Inflammatory macrophage treated with lipopolysaccharide for 4 hours (primary cell): ENCODE results near the gene SHC1.
A peak's percentile ranks its signal among the peaks of the same experiment; 100 is the strongest.

Source experiments
- DNase-seq: peaks from one replicate; pipeline ENCODE4 v3.0.0-alpha.2; 2020

SHC1 gene

DNA sequence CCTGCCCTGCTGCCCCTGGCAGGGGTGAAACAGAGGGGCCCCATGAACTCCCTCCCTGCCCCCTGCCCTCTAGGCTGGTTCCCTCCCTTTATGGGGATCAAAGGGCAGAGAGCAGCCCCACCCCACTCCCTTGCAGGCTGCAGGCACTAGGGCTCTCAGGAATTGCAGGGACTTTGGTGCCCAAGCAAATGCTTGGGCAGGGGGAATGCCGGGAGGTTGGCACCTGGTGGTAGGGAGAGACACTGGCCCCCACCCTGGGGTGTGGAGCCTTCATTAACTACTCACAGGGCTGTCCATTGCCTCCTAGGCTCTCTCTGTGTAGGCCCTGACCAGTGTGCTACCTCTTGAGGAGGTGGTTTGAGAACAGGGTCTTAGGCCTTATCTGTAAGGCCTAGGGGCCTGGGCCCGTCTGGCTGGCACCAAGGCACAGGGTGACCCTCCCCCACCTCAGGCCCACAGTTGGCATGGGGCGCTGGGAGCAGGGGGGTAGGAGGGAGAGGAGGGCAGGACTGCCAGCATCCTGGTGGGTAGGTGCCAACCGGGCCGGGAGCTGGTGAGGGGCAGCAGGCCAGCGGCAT, 36.8 kb upstream of the SHC1 start:
- DNase-seq, result no peak

DNA sequence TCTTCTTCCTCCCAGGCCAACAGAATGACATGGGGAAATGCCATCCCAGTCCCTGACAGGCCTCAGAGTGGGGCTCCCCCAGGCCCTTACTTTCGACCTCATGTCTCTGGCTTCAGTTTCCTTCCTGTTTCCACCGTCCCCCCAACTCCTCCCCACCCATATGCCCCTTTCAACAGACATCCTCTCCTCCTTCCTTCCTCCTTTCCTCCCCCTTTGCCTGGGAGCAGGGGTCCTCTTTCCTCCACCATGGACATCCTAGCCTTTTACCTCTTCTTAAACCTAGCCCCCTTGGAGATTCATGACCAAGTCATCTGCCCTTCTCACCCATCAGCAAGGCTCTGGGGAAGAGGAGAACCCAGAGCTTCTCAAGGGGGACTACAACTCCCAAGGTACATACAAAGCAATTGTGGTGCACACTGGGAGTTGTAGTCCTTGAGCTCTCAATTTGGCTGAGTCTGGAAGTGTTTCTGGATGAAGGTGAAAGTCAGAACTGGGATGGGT, 36.1 kb upstream of the SHC1 start:
- peak; percentile 81 for DNase-seq

DNA sequence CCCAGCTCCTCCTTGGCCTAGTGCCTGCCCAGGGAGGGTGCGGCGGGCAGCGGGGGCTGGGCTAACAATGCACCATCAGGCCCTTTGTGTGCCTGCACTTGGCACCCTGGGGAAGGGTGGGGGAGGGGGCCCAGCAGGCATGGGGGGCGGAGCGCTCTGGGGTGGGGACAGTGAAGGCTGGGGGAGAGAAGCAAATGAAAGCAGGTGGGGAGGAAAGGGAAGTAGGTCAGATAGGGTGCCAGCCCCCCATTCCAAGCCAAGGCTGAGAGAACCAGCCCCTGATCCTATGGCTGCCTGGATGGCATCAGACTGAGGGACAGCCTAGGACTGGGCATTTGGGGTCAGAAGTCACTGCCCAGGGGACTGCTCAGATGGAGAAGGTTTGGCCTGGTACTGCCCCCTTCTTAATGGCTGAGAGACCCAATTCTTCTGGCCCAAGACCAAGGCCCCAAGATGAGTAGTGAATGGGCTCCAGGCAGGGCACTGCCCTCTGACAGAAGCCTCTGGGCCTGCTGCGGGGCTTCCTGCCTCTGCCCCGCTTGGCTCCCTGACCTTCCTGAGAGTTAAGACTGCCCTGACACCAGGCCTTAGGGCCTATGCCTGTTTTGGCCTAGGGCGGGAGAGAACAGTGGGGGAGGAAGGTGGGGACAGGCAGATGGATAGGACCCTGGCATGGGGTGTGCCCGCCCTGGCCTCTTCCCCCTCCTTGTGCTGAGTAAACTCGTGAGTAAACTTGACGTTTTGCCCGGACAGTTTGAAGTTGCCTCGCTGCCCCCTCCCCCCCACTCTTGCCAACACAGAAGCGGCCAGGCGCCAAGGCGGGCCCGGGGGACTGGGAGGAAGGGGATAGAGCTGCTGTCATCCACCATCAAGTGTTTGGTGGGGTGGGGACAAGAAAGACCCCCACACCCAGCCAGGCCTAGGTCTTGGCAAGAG, 34.8 kb upstream of the SHC1 start:
- peak; percentile 33 for DNase-seq

DNA sequence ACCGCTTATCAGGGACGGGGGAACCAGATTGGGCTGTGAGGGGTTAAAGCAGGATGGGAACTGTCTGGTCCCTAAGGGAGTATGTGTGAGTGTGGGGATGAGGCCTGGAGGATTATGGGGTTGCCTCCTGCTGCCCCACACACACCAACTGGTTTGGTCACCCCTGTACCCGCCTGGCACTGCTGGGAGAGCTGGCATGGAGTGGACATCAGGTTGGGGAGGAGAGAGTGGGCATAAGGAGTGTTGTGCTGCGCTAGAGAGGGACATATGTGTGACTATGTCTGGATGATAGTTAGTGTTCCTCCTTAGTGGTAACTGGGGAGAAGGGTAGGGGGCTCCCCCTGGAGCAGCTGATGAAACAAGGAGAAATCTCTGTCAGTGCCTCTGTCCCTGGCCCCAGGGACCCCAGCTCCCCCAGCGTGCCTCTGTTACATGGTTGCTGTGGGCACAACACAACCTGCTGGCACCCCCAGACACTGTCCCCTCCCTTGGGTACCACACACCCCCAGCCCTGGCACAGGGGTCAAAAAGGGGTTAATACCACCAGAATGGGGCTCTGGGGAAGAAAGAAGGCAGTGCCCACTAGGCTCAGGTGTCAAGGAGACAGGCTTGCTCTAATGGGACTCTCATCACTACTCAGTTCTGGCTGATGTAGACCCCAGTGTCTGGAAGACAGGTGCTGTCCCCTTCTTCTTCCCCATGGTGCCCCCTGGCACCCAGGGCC, 34.0 kb upstream of the SHC1 start:
- DNase-seq, result no peak

DNA sequence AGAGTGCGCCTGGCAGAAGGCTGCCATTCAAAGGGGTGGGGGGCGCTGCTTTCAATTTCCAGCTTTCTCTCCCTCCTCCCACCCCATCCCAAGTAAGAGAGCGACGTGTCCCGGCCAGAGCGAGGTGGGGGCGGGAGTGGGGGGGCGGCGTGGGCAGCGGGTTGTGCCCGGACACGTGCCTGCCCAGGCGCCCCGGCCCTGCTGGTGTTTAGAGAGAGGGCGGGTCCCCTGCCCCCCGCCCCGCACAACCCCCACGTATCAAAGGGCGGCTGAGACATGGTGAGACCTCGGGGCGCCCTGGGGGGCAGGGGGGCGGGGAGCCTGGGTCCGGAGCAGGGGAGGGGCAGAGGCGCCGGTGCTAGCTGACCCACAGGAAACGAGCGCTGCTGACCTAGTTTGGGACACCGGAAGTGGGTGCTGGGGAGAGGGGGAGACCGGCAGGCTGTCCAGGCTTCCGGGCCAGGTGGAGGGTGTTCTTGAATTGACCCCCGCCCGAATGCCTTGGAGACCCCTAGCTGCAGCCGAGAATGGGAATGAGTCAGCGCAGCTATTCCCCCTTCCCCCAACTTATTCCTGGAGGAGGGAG, 33.3 kb upstream of the SHC1 start:
- DNase-seq, result no peak

DNA sequence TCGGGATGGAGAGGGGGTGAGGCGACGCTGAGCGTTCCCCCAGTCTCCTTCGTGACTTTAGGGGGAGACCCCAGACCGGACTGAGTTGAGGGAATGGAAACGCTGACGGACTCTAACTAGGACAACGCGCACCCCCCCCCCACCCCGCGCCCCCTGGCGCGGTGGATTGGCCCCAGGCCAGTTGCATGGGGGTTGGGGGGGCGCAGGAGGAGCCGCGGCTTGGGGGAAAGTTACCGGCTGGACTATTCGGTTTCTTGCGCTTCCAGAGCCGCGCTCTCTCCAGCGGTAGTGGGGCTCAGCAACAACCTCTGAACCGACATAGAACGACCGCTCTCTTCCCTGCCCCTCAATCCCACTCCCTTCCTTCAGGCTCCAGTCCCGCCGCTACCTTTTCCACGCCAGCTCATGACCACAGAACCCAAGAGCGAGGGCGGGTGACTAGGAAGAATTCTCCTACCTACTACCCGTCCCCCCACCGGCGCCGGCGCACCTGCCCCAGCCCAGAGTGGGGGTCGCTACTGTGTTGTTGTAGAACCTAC, 32.7 kb upstream of the SHC1 start:
- DNase-seq, result no peak

DNA sequence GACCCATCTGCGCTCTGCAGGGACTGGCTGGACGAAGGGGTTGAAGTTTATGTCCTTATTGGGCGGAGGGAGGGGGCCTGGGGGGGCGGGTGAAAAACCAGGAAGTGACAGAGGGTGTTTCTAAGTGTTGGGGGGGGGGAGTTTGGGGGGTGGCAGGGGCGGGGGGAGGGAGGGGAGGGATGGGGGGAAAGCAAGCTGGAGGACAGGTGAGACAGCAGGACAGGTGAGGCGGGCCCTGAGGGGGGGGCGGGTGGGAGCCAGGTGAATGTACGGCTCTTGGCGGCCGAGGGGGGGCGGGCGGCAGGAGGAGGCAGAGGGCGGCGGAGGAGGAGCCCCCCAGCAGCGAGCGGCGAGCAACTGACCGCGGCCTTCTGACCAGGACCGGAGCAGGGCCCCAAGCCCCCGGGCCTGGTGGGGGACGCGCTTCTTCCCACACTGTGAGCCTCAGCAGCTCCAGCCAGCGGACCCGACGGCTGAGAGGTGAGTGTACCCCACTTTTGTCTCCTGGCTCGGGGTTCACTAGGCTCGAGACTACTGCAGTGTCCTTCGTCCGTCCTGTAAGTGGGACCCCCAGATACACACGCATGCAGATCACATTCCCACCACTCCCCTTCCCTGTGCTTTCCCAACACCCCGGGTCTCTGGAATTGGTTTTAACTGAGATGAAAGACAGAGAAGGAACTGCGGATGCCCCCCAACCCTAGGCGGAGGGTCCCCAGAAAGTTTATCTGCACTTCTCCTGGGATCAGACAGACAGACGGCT, 32.1 kb upstream of the SHC1 start, which contains the start of gene ZBTB7B:
Gene ZBTB7B, plus strand, starts transcription at position 339 of the 763 bp plus-strand sequence. CDS start 11,859 bp downstream, outside the sequence.
- DNase-seq, result no peak

DNA sequence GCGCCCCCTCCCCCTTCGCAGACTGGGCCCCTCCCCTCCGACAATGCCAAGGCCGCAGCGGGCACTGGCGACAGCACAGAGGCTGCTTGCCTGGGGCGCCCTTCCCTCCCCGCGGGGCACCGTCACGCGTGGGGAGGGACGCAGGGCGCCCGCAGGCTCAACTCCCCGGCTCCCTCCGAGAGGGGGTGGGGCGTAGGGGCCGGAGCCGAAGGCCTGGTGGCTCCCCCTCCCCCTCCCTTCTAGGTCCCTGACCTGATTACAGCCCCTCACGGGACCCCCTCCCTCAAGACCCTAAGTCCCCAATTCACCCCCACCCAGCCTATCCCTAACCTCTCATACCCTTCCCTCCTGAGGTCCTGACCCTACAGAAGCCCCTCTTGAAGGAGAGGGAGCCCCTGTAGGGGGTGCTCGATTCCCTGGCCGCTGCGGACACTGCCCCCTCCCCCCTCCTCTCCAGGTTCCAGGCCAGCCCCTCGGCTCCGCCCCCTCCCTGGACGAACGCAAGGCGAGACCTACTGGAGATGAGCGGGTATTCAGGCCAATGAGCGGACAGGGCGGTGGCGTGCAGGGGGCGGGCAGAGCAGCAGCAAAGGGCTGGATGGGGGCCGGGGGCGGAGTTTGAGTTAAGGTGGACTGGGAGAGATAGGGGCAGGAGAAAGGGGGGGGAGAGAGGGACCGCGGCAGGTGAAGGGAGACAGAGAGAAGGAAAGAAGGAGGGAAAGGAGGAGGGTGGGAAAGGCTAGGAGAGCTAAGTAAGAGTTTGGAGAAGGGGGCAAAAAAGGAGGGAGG, 31.3 kb upstream of the SHC1 start:
- peak; percentile 99 for DNase-seq

DNA sequence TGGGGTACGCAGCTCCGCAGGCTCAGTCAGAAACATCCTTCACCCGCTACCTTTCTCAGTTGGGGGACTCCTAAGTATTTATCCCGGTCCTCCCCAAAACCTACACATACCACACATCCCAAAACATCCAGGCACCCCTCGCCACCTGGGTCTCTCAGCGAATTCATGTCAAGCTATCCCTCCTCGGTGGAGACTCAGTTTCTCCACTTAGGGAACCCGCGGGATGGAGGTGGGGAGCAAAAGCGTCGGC, 30.8 kb upstream of the SHC1 start:
- no peak for DNase-seq

DNA sequence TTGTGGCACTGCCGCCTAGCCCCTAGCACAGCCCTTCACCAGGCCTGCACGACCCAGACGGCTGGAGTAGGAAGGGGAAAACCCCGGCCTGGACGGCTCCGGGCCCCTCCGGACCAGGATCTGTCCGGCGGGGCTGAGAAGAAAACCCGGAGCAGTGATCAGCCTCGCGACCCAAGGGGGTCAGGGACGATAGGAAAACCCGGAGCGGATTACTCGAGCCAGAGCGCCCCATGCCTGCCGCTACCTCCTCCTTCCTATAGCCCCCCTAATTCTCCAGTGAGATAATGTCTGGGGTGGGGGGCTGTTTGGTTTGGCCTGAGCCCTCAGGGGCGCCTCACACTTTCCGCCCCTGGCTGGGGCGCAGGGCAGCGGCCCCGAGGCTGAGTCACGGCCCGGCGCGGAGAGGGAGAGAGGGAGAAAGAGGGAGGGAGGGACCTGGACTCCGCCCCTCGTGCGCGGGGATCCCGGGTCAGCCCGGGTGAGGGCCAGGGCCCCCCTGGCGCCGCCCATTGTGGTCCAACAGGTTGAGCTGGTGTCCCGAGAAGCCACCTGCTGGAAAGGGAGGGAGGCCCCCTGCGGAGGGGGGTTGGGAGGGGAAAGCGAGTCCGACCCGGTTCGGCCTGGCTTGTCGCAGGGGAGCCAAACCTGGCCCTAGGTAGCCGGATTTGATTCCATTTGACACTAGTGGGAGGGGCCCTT, 30.3 kb upstream of the SHC1 start:
- DNase-seq, result peak; percentile 66

DNA sequence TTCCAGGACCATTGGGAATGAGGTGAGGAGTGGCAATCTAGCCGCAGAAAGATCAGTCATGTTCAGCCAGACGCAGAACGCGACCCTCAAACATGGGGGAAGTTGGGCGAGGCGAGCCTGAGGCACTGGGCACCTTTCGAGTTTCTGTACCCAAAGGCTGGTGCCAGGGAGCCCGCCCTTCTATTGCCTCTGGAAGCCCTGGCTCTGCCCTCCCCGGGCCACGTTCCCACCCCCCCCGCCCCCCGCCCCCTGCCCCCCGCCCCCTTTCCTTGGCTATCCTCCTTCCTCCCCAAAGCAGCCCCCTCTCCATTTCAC, 29.8 kb upstream of the SHC1 start:
- DNase-seq, result no peak

DNA sequence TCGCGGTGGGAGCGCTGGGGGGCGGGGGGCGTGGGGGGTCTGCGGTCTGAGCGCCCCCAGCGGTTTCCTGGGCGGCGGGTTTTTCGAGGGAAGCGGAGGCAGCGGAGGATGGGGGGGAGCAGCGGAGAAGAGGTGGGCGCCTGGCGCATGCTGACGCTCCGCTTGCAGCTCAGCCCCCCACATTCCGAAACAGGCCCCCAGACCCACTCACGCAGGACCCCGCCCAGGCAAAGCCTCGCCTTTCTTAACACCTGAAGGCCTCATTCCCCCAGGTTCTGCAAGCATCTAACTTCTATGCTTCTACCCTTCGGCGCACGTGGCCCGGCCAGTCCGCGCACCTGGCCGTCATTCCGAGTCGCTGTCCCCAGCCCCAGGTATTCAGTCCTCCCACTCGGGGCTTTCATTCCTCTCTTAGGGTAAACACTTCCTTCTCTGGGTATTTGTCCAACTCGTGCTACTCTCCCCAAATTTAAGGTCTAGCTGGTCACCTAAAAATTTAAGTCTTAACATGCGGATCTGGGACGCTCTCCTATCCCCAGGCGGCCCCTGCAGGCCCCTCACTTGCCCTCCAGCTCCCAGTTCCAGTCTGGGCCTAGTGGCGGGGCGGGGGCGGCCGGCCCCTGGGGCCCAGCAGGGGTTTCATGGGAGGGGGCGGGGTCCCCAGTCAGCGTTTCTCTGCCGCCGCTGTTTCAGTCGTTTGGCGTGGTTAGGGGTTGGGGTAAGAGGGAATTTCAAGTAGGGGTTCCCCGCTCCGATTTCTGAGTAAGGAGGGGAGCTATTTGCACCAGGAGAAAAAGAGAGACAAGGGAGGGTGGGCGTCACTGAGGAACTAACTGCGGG, 29.2 kb upstream of the SHC1 start:
- DNase-seq, result no peak

DNA sequence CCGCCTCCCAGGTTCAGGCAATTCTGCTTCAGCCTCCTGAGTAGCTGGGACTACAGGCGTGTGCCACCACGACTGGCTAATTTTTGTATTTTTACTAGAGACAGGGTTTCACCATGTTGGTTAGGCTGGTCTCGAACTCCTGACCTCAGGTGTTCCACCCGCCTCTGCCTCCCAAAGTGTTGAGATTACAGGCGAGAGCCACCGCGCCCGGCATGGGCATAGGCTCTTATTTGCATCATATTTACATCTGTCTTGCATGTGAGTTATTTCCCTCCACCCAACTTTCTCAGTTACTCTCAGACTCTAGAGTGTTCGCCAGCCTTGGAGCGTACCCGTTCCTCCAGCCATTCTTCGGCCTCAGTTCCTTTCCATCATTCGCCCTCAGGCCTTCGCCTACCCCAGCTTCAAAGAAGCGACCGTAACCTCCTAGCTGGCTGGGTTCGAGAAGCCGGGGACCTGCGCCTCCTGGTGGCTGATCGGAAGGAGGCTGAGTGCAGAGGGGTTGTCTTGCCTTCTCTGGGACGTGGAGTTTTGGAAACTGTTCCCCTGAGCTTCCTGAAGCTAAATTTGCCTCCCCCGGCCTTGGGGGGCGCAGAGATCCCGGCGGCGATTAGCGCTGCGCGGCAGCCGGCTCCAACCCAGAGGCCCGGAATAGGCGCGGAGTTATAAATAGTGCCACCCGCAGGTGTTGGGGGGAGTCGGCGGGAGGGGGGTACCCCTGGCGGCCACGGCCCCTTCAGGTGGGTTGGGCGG, 28.4 kb upstream of the SHC1 start:
- DNase-seq, result peak; percentile 64

DNA sequence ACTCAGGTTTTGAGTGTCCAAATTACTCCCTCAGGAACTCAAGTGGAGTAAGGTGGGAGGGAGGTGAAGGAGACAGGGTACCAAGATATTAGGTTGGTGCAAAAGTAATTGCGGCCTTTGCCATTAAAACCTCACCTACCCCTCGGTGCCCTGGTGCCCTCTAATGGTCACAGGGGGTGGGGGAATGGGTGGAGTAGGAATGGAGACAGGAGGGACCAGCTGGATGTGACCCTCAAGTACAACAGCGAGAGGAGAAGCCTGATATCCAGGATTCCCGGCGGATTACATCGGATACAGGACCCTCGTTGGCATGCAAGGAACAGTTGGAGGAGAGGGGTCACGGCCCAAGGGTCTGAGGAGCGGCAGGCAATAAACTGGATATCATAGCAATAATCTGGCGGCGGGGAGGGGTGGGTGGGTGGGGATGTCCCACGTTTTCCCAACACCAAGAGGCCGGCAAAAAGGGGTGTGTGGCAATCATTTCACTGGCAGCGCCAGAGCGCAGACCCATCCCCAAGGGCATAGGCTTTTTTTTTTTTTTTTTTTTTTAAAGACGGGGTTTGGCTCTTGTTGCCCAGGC, 27.7 kb upstream of the SHC1 start:
- no peak for DNase-seq

DNA sequence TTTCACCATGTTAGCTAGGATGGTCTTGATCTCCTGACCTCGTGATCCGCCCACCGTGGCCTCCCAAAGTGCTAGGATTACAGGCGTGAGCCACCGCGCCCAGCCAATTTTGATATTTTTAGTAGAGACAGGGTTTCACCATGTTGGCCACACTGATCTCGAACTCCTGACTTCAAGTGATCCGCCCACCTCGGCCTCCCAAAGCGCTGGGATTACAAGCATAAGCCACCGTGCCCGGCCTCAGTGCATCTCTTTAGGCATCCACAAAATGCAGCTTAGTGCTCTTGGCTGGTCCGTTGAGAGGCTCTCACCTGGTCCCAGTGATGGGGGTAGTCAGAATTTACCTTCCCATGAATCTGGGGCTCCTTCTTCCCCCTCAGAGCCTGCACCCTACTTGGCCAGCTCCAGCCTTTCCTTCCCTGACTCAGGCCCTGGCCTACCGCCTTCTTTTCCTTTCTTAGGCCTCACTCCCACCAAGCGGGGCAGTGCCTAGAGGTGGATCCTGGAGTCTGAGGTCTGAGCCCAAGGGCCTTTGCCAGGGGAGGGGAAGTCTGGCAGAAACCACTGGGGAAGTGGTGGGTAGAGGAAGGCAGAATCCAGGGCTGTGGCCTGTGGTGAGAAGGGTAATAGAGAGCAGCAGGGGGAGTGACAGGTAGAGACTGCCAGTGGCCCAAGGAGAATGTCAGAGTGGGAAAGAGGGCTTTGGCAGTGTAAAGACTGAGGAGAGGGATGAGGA, 26.6 kb upstream of the SHC1 start:
- DNase-seq, result peak; percentile 60

DNA sequence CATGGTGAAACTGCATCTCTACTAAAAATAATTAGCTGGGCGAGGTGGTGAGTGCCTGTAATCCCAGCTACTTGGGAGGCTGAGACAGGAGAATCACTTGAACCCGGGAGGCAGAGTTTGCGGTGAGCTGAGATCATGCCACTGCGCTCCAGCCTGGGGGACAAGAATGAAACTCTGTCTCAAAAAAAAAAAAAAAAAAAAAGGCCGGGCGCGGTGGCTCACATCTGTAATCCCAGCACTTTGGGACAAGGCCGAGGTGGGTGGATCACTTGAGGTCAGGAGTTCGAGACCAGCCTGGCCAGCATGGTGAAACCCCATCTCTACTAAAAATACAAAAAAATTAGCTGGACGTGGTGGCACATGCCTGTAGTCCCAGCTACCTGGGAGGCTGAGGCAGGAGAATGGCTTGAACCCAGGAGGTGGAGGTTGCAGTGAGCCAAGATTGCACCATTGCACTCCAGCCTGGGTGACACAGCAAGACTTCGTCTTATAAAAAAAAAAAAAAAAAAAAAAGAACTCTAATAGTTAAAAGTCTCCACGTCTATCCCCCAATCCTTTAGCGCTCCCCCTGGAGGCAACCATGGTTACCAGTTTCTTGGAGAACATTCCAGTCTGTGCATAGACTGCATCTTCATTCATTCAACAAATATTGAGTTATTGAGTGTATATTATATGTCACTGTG, 24.9 kb upstream of the SHC1 start:
- DNase-seq, result peak; percentile 64

DNA sequence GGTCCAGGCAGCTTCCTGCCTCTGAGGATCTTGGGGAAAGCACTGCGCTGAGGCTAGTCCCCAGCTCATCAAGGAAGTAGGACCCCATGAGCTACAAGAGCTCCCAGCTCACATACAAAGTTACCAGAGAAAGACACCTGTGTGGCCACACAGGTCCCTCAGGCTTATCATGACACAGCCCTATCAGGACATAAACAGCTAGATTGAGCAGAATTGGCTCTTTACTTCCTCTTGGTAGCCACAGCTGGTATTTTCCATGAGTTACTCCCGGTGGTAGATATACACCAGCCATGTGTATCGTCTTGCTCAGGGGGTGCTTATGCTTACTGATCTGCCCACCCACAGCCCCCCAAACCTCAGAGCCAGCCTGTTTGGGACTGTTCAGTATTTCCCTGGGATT, 24.0 kb upstream of the SHC1 start:
- no peak for DNase-seq

DNA sequence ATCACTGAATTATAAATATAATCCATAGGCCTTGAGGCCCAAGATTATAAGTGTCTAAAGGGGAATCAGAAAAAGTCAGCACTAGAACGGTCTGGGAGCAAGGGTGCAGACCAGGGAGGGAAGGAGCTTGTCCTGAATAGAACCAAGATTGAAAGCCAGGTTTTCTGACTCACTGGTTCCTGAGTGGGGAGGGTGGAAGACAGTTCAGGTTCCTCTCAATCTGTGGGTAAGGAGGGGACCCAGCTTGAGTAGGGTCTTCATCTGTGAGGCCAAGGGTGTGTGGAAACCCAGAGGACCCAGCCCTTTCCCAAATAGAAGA, 23.7 kb upstream of the SHC1 start:
- no peak for DNase-seq
